Spinal cord (tissue), 10 donors: Measurements from ENCODE around the gene FGFBP2. TPM values are rescaled to one million over a fixed set of nuclear protein-coding genes. Genes with fewer than 3 reads are reported as not detected.

Experiments used
- DNase-seq, 6 donors: peaks; one replicate each; pipeline versions ENCODE4 v3.0.0 to v3.0.0-alpha.2; 2013 to 2015; ENCODE audit warnings: low spot score in 6 of 6, low read depth in 4 of 6
- H3K27ac ChIP-seq: one replicate; pipeline ENCODE4 v1.5.1; 2013; ENCODE audit warnings: low read depth, low read length, control low read depth
- H3K27me3 ChIP-seq: one replicate; pipeline ENCODE4 v1.6.1; 2013; ENCODE audit warnings: low read length; ENCODE audit not compliant: control insufficient read depth, insufficient read depth
- H3K36me3 ChIP-seq: one replicate; pipeline ENCODE4 v1.6.1; 2013; ENCODE audit warnings: low read length; ENCODE audit not compliant: control insufficient read depth, insufficient read depth
- H3K4me1 ChIP-seq: one replicate; pipeline ENCODE4 v1.6.1; 2013; ENCODE audit warnings: low read length; ENCODE audit not compliant: control insufficient read depth, insufficient read depth
- H3K4me3 ChIP-seq: one replicate; pipeline ENCODE4 v1.5.1; 2013; ENCODE audit warnings: low read depth, low read length, control low read depth
- H3K9me3 ChIP-seq: one replicate; pipeline ENCODE4 v1.6.1; 2013; ENCODE audit warnings: low read length; ENCODE audit not compliant: control insufficient read depth, insufficient read depth
- WGBS: methylation state at CpG from one replicate; pipeline ENCODE4 v1.1.5; 2013; ENCODE audit warnings: missing lambda C conversion rate; ENCODE audit not compliant: insufficient coverage; 5-methylcytosine and 5-hydroxymethylcytosine counted together
- polyA plus RNA-seq, 2 donors: library from polyadenylated mRNA; unstranded; fragments of 120-200 nt; gene quantifications; one replicate each; pipeline ENCODE4 v1.2.1, GENCODE V29; 2013; ENCODE audit not compliant: insufficient read length in 2 of 2
- total RNA-seq, 2 donors: library from RNA; depleted of rRNA in 1 of 2; stranded (reverse); fragments of 120-200 nt in 1 of 2; fragments of >200 nt in 1 of 2; gene quantifications; one replicate each; pipeline versions ENCODE4 v1.2.3 to v1.2.4, GENCODE V29; 2013 to 2014
- donor health status: healthy.

FGFBP2 gene
- total and polyA plus RNA-seq, 4 donors: 0.44 to 1.2 (median 0.86) TPM

GRCh38 chr4:15935504-15936402 lies 27.2 kb downstream of the FGFBP2 start:
- WGBS: 71% methylated on average over 7 of the region's 10 CpGs
- no peak overlapping the region for H3K27ac ChIP-seq
- H3K4me1 ChIP-seq: no peaks in the 10 kb centered on the region
- peak in 1 of 6 donors; percentile 7 for DNase-seq
- no peak overlapping the region for H3K4me3 ChIP-seq
- H3K9me3 ChIP-seq: no peaks in the 10 kb centered on the region
- H3K27me3 ChIP-seq: no peaks in the 10 kb centered on the region
- no peaks in the 10 kb centered on the region for H3K36me3 ChIP-seq

GRCh38 chr4:15934259-15934658 lies 28.7 kb downstream of the FGFBP2 start:
- Histone ChIP-seq H3K27ac (no peak overlapping the region), H3K4me1 (peaks cover 3% of the 10 kb centered on the region), H3K27me3 (no peaks in the 10 kb centered on the region), H3K4me3 (no peak overlapping the region), H3K36me3 (no peaks in the 10 kb centered on the region), H3K9me3 (no peaks in the 10 kb centered on the region)
- no peak for DNase-seq
- no CpG with 5 or more reads among the region's 3 CpGs for WGBS

GRCh38 chr4:15931451-15932210 lies 31.3 kb downstream of the FGFBP2 start:
- H3K36me3 ChIP-seq: no peaks in the 10 kb centered on the region
- DNase-seq: no peak
- H3K9me3 ChIP-seq: no peaks in the 10 kb centered on the region
- no peak overlapping the region for H3K27ac ChIP-seq
- H3K4me3 ChIP-seq: no peak overlapping the region
- peaks cover 3% of the 10 kb centered on the region for H3K4me1 ChIP-seq
- H3K27me3 ChIP-seq: no peaks in the 10 kb centered on the region
- 100% methylated on average over 2 of the region's 5 CpGs for WGBS

GRCh38 chr4:15930314-15930713 lies 32.7 kb downstream of the FGFBP2 start:
- Histone ChIP-seq H3K9me3 (no peaks in the 10 kb centered on the region), H3K27ac (no peak overlapping the region), H3K36me3 (no peaks in the 10 kb centered on the region), H3K4me1 (peaks cover 7% of the 10 kb centered on the region), H3K27me3 (no peaks in the 10 kb centered on the region), H3K4me3 (no peak overlapping the region)
- no peak for DNase-seq
- WGBS: 59% methylated on average over 6 of the region's 7 CpGs

DNA sequence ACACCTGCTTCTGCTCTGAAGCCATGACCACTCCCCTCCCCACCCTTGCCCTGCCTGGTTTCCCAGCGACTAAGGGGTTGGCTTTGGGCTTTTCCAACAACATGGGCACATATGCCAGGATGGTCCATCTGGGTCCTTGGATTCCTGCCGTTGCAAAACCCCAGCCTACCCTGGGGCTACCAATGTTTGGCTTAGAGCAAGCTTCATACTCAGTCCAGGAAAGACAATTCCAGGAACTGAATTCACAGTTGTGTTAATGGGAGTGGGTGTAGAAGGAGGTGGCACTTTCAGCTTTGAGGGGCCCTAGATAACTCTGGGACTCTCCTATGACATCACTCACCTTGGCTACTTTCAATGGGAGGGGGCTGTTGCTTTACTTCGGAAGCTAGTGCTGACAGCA lies 33.4 kb downstream of the FGFBP2 start:
- Histone ChIP-seq H3K4me1 (peaks cover 7% of the 10 kb centered on the region), H3K9me3 (no peaks in the 10 kb centered on the region), H3K27ac (no peak overlapping the region), H3K4me3 (no peak overlapping the region), H3K27me3 (no peaks in the 10 kb centered on the region), H3K36me3 (no peaks in the 10 kb centered on the region)
- peak in 2 of 6 donors; percentile 39 to 60 for DNase-seq
- 71% methylated on average over 2 of the region's 3 CpGs for WGBS

DNA sequence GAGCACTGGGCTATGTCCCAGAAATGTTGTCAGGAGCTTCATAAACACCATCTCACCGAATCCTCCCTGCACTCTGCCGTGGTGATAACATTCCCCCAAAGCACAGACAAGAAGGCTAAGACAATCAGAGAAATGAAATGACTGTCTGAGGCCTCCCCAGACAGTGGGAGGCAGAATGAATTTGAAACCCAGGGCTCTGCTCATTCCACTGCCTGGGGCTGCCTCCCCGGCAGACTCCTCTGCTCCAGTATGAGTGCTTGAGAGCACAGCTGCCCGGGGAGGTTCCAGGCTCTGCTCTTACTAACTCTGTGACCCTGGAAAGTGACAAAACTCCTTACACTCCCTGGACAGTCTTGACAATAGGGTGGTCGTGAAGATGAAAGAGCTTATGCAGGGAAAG lies 34.1 kb downstream of the FGFBP2 start:
- Histone ChIP-seq H3K4me1 (peaks cover 7% of the 10 kb centered on the region), H3K27me3 (no peaks in the 10 kb centered on the region), H3K36me3 (no peaks in the 10 kb centered on the region), H3K4me3 (no peak overlapping the region), H3K27ac (no peak overlapping the region), H3K9me3 (no peaks in the 10 kb centered on the region)
- no peak for DNase-seq
- WGBS: 74% methylated on average over 5 of the region's 5 CpGs

DNA sequence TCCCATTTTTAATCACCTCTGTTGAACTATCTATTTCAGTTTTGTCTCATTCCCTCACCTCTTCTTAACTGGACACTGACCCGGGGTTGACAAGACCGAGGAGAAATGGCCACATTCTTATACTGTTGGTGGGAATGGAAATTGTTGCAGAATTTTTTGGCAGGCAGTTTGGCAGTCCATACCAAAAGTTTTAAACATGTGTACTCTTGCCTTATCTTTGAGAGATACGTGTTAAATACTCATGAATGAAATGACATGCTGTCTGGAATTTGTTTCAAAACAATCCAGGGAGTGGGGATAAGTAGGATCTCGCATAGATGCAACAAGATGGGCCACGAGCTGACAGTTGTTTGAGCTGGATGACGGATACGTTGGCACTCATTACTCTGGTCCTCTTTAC lies 36.5 kb downstream of the FGFBP2 start:
- WGBS: 75% methylated on average over 1 of the region's 7 CpGs
- DNase-seq: no peak
- H3K27ac ChIP-seq: no peak overlapping the region
- no peak overlapping the region for H3K4me3 ChIP-seq
- peaks cover 7% of the 10 kb centered on the region for H3K4me1 ChIP-seq
- H3K9me3 ChIP-seq: no peaks in the 10 kb centered on the region
- no peaks in the 10 kb centered on the region for H3K36me3 ChIP-seq
- H3K27me3 ChIP-seq: no peaks in the 10 kb centered on the region

- Histone ChIP-seq H3K9me3 (no peaks in the 10 kb centered on the region), H3K36me3 (no peaks in the 10 kb centered on the region), H3K4me1 (peaks cover 7% of the 10 kb centered on the region), H3K27me3 (no peaks in the 10 kb centered on the region), H3K4me3 (no peak overlapping the region), H3K27ac (no peak overlapping the region)
- DNase-seq: no peak
- WGBS: 69% methylated on average over 2 of the region's 3 CpGs
Measured at GRCh38 chr4:15925830-15926229, 37.1 kb downstream of the FGFBP2 start.

DNA sequence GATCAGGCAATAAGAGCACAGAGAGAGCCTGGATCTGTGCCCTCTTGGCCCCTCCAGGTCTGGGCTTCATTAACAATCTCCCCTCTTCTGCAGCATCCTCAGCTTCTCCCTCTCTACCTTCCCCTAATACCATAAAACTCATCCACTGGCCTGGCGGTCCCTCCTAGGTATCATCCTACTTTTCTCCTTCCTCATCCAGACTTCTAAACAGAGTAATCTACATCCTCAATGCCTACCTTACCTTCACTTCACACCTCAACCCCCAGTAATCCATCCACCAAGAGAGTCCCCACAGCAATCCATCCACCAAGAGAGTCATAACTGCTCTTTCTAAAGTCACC lies 41.4 kb downstream of the FGFBP2 start:
- no peaks in the 10 kb centered on the region for H3K36me3 ChIP-seq
- 100% methylated on average over 1 of the region's 1 CpG for WGBS
- H3K27ac ChIP-seq: no peak overlapping the region
- peaks cover 4% of the 10 kb centered on the region for H3K4me1 ChIP-seq
- H3K27me3 ChIP-seq: no peaks in the 10 kb centered on the region
- no peaks in the 10 kb centered on the region for H3K9me3 ChIP-seq
- H3K4me3 ChIP-seq: no peak overlapping the region
- DNase-seq: no peak
